ENCODE results near the gene PIP4K2C.
"Not testable (repeated sequence)": the region's sequence is repeated elsewhere in the genome, so short reads cannot be mapped to it uniquely, and the experiment has no call there.

Gene PIP4K2C

DNA sequence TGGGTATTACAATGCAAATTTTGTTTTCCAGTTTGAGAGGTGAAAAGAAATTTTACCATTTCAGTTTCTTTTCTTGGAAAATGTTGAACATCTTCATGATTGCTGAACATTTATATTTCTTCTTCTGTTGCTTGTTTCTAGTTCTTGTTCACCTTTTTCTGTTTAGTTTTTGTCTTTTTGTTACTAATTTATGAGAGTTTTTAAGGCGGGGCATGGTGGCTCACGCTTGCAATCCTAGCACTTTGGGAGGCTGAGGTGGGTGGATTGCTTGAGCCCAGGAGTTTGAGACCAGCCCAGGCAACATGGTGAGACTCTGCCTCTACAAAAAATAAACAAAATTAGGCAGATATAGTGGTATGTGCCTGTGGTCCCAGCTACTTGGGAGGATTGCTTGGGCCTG lies 30.5 kb upstream of the PIP4K2C start:
- no peak for DNase-seq

DNA sequence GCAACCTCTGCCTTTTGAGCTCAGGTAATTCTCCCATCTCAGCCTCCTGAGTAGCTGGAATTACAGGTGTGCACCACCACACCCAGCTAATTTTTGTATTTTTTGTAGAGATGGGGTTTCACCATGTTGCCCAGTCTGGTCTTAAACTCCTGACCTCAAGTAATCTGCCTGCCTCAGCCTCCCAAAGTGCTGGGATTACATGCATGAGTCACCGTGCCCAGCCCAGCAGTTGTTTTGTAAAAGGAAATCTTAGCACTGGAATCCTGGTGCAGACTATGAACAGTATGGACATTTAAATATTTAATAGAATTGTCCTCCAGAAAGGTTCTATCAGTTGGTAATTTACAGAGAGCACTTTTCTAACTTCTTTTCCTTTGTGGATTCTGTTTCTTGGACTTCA lies 29.9 kb upstream of the PIP4K2C start:
- not testable (repeated sequence) for DNase-seq

DNA sequence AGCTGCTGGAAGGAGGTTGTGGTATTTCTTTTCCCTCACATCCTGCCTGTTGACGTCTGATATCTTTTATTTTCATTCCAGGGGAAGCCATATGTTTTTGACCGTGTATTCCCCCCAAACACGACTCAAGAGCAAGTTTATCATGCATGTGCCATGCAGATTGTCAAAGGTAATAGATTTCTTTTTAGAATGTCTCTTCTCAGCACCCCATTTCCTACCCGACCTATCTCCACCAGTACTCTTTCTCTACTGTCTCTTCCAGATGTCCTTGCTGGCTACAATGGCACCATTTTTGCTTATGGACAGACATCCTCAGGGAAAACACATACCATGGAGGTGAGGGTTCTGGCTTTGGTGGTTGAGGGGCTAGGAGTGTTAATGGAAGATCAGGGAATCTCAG lies 27.6 kb upstream of the PIP4K2C start:
- DNase-seq = no peak

DNA sequence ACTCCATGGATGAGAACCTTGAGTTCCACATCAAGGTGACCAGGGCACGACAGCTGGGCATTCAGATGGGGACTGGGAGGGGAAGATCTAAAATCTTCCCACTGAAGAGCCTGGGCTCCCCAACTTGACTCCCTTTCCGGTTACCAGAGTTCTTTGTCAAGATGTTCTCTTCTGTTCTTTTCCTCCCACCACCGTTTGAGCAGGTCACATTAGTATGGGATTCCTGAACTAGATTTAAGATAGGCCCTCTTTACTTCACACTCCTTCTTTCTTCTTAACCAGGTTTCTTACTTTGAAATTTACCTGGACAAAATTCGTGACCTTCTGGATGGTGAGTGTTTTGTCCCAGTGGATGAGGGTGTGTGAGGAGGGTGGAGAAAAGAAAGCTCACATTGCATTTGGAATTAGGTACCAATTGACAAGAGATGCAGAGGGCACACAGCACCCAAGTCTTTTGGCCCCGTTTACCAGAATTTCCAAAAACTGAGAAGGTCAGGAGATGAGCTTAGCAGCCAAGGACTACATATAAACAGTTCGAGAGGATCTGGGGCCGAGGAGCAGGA lies 26.7 kb upstream of the PIP4K2C start:
- DNase-seq = no peak

DNA sequence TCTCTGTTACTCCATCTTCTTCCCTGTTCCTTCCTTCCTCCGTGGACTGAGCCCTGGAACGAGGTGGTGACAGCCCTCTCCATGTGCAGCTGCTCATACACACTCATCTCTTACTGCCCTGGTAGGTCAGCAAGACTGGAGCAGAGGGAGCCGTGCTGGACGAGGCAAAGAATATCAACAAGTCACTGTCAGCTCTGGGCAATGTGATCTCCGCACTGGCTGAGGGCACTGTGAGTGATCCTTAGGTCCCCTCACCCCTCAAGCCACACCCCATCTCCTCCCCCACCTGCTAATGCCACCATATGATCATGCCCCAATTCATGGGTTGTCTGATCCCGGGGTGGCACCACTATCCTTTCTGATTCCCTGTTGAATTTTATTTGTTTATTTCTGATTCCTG lies 22.2 kb upstream of the PIP4K2C start:
- DNase-seq = no peak

DNA sequence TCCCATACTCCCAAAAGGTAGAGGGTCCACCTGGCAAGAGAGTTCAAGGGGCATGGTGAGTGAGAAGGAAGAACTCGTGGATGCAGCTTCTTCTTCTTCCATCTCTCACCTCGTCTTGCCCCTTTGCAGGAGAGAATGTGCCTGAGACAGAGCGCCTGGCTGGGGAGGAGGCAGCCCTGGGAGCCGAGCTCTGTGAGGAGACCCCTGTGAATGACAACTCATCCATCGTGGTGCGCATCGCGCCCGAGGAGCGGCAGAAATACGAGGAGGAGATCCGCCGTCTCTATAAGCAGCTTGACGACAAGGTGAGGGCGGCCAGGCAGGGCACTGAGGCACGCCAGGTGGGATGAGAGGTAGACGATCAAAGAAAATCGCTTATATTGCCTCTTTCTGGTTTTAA lies 21.1 kb upstream of the PIP4K2C start:
- no peak for DNase-seq

DNA sequence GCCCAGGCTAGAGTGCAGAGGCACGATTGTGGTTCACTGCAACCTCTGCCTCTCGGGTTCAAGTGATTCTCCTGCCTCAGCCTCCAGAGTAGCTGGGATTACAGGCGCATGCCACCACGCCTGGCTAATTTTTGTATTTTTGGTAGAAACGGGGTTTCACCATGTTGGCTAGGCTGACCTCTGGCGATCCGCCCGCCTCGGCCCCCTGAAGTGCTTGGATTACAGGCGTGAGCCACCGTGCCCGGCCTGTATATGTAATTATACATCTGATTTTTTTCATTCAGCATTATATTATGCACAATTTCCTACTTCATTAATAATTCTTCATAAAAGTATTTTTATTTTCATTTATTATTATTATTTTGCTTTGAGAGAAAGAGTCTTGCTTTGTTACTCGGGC lies 20.6 kb upstream of the PIP4K2C start:
- DNase-seq = not testable (repeated sequence)

DNA sequence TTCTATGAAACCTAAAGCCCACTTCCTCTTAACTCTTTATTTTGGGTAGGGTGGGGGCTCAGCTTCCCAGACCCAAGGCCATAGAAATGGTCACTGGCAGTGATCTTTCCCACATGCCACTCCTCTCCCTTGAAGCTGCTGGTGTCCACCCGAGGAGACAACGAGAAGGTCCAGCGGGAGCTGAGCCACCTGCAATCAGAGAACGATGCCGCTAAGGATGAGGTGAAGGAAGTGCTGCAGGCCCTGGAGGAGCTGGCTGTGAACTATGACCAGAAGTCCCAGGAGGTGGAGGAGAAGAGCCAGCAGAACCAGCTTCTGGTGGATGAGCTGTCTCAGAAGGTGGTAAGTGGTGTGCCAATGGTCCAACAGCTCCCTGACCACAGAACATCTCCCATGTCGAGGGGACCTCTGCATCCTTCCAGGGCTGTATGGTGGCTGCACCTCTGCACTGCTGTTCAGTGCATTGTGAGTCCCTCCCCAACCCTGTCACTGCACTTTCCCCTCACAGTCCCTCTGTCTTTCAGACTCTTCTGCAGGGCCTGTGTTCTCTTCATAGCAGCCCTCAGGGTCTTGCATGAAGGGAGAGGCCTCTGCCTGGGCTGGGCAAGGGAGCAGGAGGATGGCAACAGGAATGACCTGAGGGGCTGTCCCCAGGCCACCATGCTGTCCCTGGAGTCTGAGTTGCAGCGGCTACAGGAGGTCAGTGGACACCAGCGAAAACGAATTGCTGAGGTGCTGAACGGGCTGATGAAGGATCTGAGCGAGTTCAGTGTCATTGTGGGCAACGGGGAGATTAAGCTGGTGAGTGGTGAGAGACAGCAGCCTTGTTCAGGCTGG lies 18.8 kb upstream of the PIP4K2C start:
- no peak for DNase-seq

DNA sequence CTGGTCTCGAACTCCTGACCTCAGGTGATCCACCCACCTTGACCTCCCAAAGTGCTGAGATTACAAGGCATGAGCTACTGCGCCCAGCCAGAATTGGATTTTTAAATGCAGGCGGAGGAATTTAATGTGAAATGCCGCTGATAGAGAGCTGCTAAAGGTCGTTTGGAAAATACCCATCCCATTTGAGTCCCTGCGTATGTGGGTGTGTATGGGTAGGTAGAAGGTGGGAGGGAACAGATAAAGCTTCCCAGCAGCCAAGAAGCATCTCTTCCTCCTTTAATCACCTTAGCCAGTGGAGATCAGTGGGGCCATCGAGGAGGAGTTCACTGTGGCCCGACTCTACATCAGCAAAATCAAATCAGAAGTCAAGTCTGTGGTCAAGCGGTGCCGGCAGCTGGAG lies 16.2 kb upstream of the PIP4K2C start:
- DNase-seq = no peak

DNA sequence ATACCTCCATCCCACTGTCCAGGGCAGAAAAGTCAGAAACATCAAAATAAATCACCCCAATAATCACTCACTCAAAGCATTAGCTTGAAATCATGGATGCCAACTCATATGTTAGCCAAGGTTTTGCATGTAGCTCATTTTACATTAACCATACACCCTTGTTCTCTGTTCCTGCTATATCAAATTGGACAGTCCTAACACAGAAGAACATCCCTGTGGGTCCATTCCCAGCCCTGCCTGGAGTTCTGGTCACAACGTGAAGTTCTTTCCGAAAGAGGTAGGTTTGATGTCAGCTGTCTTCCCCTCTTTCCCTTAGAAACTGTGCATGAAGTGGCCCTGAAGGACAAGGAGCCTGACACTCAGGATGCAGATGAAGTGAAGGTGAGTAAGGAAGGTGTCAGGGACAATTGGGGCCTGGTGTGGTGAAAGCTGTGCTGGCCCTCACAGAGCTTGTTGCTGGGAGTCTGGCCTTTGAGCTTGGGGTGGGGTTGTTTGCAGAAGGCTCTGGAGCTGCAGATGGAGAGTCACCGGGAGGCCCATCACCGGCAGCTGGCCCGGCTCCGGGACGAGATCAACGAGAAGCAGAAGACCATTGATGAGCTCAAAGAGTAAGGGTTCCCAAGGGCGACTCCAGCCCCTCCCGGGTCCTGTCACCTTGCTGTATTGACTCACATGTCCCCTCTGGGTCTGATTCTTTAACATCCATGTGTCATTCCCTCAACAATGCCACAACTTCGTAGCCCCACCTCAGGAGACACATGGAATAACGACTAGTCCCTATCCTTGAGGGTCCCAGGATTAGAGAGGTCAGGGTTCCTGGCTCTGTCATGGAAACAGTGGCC lies 15.0 kb upstream of the PIP4K2C start:
- DNase-seq = no peak

DNA sequence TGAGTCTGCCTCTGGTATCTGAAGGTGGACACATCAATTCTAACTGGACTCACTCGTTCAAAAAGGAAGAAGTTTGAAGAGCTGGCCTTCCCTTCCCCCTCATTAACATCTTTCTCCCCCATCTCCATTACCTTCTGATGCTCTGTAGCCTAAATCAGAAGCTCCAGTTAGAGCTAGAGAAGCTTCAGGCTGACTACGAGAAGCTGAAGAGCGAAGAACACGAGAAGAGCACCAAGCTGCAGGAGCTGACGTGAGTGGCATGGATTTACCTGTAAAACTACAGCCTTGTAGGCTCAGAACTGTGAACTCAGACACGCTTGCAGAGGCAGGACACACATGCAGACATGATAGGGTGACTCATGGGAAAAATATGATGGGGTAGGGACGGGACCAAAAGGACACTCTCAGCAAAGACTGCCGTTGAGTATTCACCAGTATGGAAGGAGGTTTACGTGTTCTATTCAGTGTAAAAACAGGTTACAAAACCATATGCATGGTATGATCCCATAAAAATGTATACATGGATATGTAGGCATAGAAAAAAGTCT lies 14.3 kb upstream of the PIP4K2C start:
- DNase-seq = no peak

DNA sequence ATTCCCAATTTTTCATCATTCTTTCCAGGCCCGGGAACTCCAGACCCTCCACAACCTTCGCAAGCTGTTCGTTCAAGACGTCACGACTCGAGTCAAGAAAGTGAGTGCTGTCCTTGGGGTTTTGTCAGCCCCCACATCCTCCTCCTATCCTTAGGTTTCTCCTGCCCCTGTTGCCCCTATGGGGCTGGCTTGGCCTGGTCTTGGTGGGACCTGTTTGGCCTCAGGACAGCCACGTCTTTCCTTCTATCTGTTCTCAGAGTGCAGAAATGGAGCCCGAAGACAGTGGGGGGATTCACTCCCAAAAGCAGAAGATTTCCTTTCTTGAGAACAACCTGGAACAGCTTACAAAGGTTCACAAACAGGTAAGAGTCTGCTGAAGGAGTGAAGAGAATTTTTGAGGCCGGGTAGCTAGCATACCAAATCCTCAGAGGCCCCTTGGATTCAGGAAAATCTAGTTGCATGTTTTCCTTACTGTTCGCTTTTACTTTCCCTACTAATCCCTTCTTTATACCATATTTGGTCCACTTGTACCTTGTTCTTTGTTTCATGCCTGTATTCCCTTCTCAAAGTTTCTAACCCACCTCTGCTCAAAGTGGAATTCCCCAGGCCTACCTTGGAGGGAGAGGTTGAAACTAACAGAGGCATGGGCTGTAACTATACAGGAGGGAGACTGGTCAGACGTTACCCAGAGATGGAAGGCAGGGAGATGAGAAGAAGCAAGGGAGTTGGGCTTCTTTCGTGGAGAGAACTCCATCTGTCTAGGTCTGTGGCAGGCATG lies 12.8 kb upstream of the PIP4K2C start:
- no peak for DNase-seq

DNA sequence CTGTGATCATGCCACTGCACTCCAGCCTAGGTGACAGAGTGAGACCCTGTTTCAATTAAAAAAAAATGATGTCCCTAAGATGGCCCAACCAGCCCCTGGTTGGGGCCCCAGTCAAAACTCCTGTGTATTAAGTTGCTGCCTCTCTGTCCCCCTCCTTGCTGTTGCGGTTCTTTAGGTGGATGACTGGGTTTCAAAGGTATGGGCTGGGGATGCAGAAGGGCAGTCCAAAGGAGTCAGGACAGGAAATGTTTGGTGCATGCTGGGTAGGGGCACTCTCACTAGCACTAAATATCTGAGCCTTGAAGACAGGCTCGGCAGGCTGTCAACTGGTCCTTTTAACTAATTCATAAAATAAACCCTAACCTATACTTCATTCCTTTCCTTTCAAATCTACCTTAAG lies 12.0 kb upstream of the PIP4K2C start:
- no peak for DNase-seq

DNA sequence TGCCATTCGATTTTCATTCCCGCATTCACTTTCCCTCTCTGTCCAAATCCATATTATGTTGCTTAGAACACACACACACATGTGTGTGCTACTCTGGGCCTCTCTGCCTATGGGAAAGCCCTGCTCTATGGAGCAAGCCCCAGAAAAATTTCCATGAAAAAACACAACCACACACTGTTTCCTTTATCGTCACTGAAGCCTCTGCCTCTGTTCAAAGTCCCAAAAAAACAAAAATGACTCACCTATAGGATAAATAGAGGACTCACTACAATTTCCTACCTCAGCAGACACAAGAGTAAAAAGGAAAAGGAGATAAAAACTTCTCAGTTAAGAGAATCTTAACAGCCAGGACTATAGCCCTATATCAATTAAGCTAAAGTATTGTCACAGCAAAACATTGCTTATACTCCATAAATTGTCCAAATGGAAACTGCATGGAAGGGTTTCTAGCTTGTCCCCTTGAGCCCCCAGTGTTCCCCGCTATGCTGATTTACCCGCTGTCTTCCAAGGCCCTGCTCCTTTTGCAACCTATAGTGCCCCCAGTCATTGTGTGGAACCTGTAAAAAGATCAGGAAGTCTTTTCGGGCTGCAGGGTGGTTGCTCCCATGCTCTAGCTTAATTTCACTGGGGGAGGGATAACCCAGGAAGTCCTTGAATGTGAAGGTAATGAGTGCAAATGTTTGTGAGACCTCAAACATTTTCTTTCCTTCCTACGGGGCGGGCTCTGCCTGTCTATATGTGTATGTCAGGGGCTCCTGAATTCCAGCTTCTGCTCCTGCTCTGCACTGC lies 11.1 kb upstream of the PIP4K2C start:
- DNase-seq = no peak

DNA sequence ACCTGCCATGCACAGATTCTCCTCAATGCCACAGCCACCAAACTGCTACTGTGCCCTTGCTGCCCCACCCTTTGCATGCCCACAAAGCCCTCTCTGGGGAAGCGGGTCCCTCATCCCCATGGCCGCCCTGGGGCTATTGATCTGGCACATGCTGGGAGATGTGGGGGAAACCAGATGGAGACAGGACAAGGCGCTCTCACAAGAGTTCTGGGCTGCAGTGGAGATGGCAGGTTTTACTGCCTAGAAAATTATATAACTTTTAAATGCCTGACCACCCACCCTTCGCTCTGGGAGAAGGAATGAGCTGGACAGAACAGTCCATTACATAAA lies 10.6 kb upstream of the PIP4K2C start:
- no peak for DNase-seq

DNA sequence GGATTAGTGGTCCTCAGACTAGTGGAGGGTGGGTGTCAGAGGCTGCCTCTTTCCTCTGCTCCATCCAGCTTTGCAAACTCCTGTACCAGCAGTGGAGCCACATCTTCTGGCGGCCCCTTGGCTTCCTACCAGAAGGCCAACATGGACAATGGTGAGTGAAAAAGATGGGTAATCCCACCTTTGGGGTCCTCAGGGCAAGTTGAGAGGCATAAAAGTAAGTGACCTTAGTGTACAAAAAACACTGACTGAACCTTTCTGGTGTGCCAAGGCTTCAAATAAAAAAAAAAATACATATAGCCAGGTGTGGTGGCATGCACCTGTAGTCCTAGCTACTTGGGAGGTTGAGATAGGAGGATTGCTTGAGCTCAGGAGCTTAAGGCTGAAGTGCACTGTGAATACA lies 9.2 kb upstream of the PIP4K2C start:
- DNase-seq = no peak

DNA sequence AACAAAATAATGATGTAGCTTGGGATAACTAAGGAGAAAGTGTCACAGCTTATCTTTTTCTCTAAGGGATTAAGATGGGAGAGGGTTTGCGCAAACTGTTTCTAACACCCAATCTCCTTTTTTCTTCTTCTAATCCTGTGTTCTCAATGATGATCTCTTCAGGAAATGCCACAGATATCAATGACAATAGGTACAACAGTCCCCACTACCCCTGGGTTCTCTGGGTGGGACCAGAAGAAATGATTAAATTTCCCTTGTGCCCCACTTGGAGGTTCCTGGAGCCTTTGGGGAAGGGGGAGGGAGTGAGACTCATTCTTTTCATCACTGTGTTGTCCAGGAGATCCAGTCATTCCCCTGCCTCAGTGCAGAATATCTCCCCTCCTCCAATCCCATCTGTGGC lies 8.6 kb upstream of the PIP4K2C start:
- DNase-seq = no peak

DNA sequence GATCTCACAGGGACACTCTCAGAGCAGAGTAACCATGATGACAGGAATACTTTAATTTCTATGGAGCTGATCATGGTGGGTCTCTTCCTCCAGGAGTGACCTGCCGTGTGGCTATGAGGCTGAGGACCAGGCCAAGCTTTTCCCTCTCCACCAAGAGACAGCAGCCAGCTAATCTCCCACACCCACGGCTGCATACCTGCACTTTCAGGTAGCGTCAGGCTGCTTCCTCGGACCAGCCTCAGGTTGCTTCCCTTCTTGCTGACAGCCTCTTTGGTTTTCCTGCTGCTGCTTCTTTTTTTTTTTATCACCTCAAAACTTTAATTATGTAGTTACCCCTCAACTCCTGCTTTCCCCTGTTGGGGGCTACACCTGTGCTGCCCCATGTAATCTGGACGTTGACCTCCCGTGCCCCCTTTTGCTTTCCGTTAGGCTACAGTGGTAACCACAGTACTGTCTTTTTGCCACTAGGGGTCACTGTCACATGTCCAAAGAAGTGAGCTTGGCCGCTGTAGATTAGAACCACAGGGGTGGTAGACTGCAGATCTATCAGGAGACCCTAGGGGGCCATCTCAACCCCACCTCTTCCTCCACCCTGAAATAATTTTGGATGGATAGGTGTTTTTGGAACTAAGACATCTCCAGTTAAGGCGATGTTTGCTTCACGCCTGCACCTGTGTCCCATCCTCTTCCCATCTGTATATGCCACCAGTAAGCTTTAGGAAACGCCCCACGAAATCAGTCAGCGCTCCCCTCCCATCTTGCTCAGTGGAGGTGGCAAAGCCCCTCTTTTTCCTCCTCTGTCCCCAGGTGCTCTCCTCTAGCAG lies 7.8 kb upstream of the PIP4K2C start:
- peak; percentile 77 to 90 (median 84) for DNase-seq

DNA sequence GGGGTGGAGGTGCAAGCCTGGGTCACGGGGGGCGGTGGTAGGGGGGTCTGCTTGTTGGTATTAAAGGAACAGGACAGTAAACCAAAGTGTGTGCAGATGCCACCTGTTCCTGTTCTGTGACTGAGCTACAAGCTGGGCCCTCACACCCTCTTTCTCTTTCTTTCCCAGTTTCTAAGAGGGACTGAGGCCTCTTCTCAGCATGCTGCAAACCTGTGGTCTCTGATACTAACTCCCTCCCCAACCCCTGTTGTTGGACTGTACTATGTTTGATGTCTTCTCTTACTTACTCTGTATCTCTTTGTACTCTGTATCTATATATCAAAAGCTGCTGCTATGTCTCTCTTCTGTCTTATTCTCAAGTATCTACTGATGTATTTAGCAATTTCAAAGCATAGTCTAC lies 6.9 kb upstream of the PIP4K2C start:
- DNase-seq = no peak

DNA sequence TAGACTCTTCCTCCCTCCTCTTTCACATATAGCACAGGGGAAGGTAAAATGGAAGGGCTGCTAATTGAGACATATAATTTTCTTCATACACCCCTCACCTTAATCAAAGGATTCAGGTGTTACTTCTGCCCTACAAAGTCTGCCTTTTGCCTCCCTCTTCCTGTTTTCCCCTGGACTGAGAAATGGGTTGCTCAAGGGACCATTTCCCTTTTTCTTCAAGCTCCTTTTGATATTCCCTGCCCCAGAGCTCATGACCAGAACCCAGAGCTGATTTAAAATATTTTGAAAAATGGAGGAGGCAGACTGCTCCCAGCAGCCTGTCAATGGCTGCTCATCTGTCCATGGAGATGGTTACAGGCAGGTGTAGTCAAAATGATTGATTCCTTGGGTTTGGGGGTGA lies 6.3 kb upstream of the PIP4K2C start:
- peak; percentile 42 to 82 (median 68) for DNase-seq

DNA sequence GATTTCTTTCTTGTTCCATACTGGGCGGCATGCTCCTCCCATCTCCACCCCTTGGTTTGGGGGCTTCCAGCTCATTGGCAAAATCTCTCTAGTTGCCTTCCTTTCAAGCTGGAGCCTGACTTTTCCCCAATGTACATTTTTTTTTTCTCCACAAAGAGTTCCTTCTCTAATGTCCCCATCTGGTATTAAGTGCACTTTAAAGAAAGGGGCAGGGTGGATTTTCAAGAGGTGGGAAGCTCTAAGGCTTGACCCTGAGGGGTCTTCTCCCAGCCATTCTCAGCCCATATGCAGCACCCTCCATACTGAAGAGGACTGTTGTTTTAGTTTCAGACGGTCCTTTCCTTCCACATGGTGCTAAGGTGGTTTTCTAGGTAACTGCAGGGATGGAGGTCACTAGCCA lies 5.8 kb upstream of the PIP4K2C start:
- DNase-seq = no peak

All from suppressor macrophage (primary cell).